HCT116 (cell line): ENCODE measurements around the gene IL20RA. TPM values are rescaled to one million over a fixed set of nuclear protein-coding genes. Genes with fewer than 3 reads are reported as not detected.

ENCODE experiments used
- ATAC-seq: fragments of 200-7000 bp; cut with Tn5 transposase; 2 replicates; pipeline ENCODE4 v1.9.1; 2020; ENCODE audit warnings: mild to moderate bottlenecking, moderate library complexity
- BruUV-seq: library from RNA; stranded (reverse); fragments of 400-500 nt; replicated peaks from 2 replicates; lab custom pipeline; 2021; lab: Mats Ljungman, UMichigan
- CTCF ChIA-PET: fragments of 300-600 bp; sonication (Branson Sonifier 250); formaldehyde crosslinking; loops from one replicate; lab custom pipeline; 2021; ENCODE audit warnings: antibody characterized with exemption; lab: Charles Lee
- POLR2A ChIA-PET: fragments of 300-600, 350-600 bp; sonication (Branson Sonifier 250); formaldehyde crosslinking; loops from one replicate; lab custom pipeline; 2021; ENCODE audit warnings: antibody characterized with exemption; lab: Charles Lee
- RAD21 ChIA-PET, 2 experiments: fragments of 300-600 bp; sonication (Branson Sonifier 250); formaldehyde crosslinking; loops; one replicate each; lab custom pipeline; 2023; ENCODE audit warnings: low total read pairs in 2 of 2; ENCODE audit not compliant: uncharacterized antibody in 2 of 2, unreplicated experiment in 2 of 2, low non-redundant PET in 1 of 2; lab: Charles Lee
- DNase-seq: peaks from one replicate; pipeline ENCODE4 v3.0.0-alpha.2; 2010; ENCODE audit warnings: low read depth, low spot score
- H2AFZ ChIP-seq: fragments of 200-600 bp; shearing (Covaris generic), sonication (generic); 2 replicates; pipeline ENCODE4 v1.6.1; 2017; ENCODE audit warnings: low read depth, mixed run types, mixed read lengths, antibody characterized with exemption, low read length; ENCODE audit not compliant: poor library complexity, severe bottlenecking
- H3K27ac ChIP-seq: 2 replicates; pipeline ENCODE4 v1.5.1; 2012; ENCODE audit warnings: low read depth, low read length
- H3K27me3 ChIP-seq: fragments of 200-600 bp; sonication (generic); 2 replicates; pipeline ENCODE4 v1.6.1; 2016; ENCODE audit warnings: mixed run types, low read length, mixed read lengths; ENCODE audit not compliant: insufficient read depth
- H3K36me3 ChIP-seq, 2 experiments: fragments of 200-500 bp in 1 of 2; fragments of 200-600 bp in 1 of 2; sonication (Bioruptor generic) in 1 of 2; sonication (generic) in 1 of 2; 2 replicates each; pipeline versions ENCODE4 v1.5.1 to v1.6.1; 2014 to 2016; ENCODE audit warnings: low read length in 2 of 2, inconsistent platforms in 1 of 2, mixed read lengths in 1 of 2, mixed run types in 1 of 2; ENCODE audit not compliant: insufficient read depth in 2 of 2, control insufficient read depth in 1 of 2
- H3K4me1 ChIP-seq, 2 experiments: fragments of 200-600 bp in 1 of 2; sonication (generic) in 1 of 2; 2 replicates each; pipeline versions ENCODE4 v1.5.1 to v1.6.1; 2012 to 2017; ENCODE audit warnings: low read length in 2 of 2, inconsistent platforms in 1 of 2, mild to moderate bottlenecking in 1 of 2, mixed read lengths in 1 of 2, mixed run types in 1 of 2, moderate library complexity in 1 of 2; ENCODE audit not compliant: insufficient read depth in 2 of 2, control insufficient read depth in 1 of 2
- H3K4me2 ChIP-seq: fragments of 200-600 bp; sonication (generic); 2 replicates; pipeline ENCODE4 v1.6.1; 2017; ENCODE audit warnings: mixed run types, low read length, mixed read lengths
- H3K4me3 ChIP-seq, 2 experiments: fragments of 200-600 bp in 1 of 2; sonication (generic) in 1 of 2; replicated peaks in 1 of 2; 2 replicates each; pipeline ENCODE4 v1.5.1; 2011 to 2016; ENCODE audit warnings: low read length in 2 of 2, control low read depth in 1 of 2, low read depth in 1 of 2, mild to moderate bottlenecking in 1 of 2, mixed read lengths in 1 of 2, mixed run types in 1 of 2
- H3K79me2 ChIP-seq: fragments of 200-600 bp; sonication (generic); 2 replicates; pipeline ENCODE4 v1.6.1; 2017; ENCODE audit warnings: mild to moderate bottlenecking, mixed run types, low read length, moderate library complexity, mixed read lengths; ENCODE audit not compliant: insufficient read depth
- H3K9ac ChIP-seq: fragments of 200-600 bp; sonication (generic); 2 replicates; pipeline ENCODE4 v1.6.1; 2016; ENCODE audit warnings: low read length, mixed read lengths
- H3K9me2 ChIP-seq: fragments of 200-600 bp; sonication (generic), shearing (Covaris generic); 2 replicates; pipeline ENCODE4 v1.6.1; 2017; ENCODE audit warnings: mixed run types, mild to moderate bottlenecking, moderate library complexity; ENCODE audit not compliant: insufficient read depth
- H3K9me3 ChIP-seq, 2 experiments: fragments of 200-500 bp in 1 of 2; fragments of 200-600 bp in 1 of 2; sonication (Bioruptor generic) in 1 of 2; sonication (generic) in 1 of 2; 2 replicates each; pipeline ENCODE4 v1.6.1; 2014 to 2017; ENCODE audit warnings: low read length in 2 of 2, mixed read lengths in 2 of 2, inconsistent platforms in 1 of 2, low read depth in 1 of 2, mild to moderate bottlenecking in 1 of 2, mixed run types in 1 of 2, moderate library complexity in 1 of 2; ENCODE audit not compliant: control insufficient read depth in 1 of 2, insufficient read depth in 1 of 2
- H4K20me1 ChIP-seq: fragments of 200-600 bp; sonication (generic), shearing (Covaris generic); 2 replicates; pipeline ENCODE4 v1.6.1; 2017; ENCODE audit warnings: mixed run types, mild to moderate bottlenecking, moderate library complexity; ENCODE audit not compliant: insufficient read depth
- EGR1 ChIP-seq: IDR thresholded peaks from 2 replicates; pipeline ENCODE4 v1.6.1; 2012; ENCODE audit warnings: low read depth
- EZH2 ChIP-seq: fragments of 200-600 bp; sonication (generic); IDR thresholded peaks from 2 replicates; pipeline ENCODE4 v1.6.1; 2017; ENCODE audit warnings: antibody characterized with exemption, mixed run types
- JUND ChIP-seq: IDR thresholded peaks from 2 replicates; pipeline ENCODE4 v1.6.1; 2012
- MAX ChIP-seq: IDR thresholded peaks from 2 replicates; pipeline ENCODE4 v1.6.1; 2012
- POLR2A ChIP-seq: IDR thresholded peaks from 2 replicates; pipeline ENCODE4 v1.7.0; 2011; ENCODE audit warnings: borderline replicate concordance; ENCODE audit not compliant: insufficient read depth, insufficient read length; ENCODE audit errors: extremely low read depth
- POLR2AphosphoS5 ChIP-seq: IDR thresholded peaks from 2 replicates; pipeline ENCODE4 v1.6.1; 2011; ENCODE audit warnings: mild to moderate bottlenecking, low read depth, low read length, moderate library complexity
- RAD21 ChIP-seq: IDR thresholded peaks from 2 replicates; pipeline ENCODE4 v1.6.1; 2012; ENCODE audit warnings: low read depth, mild to moderate bottlenecking
- REST ChIP-seq: IDR thresholded peaks from 2 replicates; pipeline ENCODE4 v1.6.1; 2012; ENCODE audit warnings: low read depth
- SIN3A ChIP-seq: IDR thresholded peaks from 2 replicates; pipeline ENCODE4 v1.6.1; 2012; ENCODE audit warnings: low read depth
- SP1 ChIP-seq: IDR thresholded peaks from 2 replicates; pipeline ENCODE4 v1.6.1; 2012; ENCODE audit warnings: low read depth
- SRF ChIP-seq: IDR thresholded peaks from 2 replicates; pipeline ENCODE4 v1.6.1; 2012; ENCODE audit warnings: low read depth
- ZBTB33 ChIP-seq: IDR thresholded peaks from 2 replicates; pipeline ENCODE4 v1.6.1; 2011; ENCODE audit warnings: mild to moderate bottlenecking, low read length, moderate library complexity; ENCODE audit not compliant: insufficient replicate concordance; ENCODE audit errors: extremely low read depth
- ZFX ChIP-seq: fragments of 450-650 bp; IDR thresholded peaks from 2 replicates; pipeline ENCODE4 v1.6.1; 2017
- ZNF274 ChIP-seq: fragments of 200-500 bp; sonication (Bioruptor generic); IDR thresholded peaks from 2 replicates; pipeline ENCODE4 v1.6.1; 2014; ENCODE audit warnings: mild to moderate bottlenecking, low read depth, low read length, inconsistent platforms
- intact Hi-C: fragments of 100-400 bp; cut with micrococcal nuclease; formaldehyde crosslinking; loops from 2 replicates; pipeline ENCODE4 v1.10.0; 2022
- total RNA-seq: library from RNA; stranded (reverse); gene quantifications from one replicate; pipeline ENCODE4 v1.2.1, GENCODE V29; 2021; ENCODE audit not compliant: unreplicated experiment

Gene IL20RA
- total RNA-seq, 1 experiment from 2014 or later, result 1.1 TPM

- TF ChIP-seq JUND, result no peak
- no peak for TF ChIP-seq SIN3A
- no peak for TF ChIP-seq POLR2A
- no peak for TF ChIP-seq SP1
- no peak for TF ChIP-seq EGR1
- TF ChIP-seq RAD21, result no peak
Observed at GRCh38 chr6:137067399-137067798, 22.6 kb upstream of the IL20RA start (continued).

- Histone ChIP-seq H3K4me3 (no peak overlapping the region), H3K9me3 (no peaks in the 10 kb centered on the region), H3K4me2 (no peak overlapping the region), H3K4me1 (peaks cover 0 to 12% of the 10 kb centered on the region in 2 experiments; a peak in 1 of 4 replicates), H3K27me3 (no peaks in the 10 kb centered on the region), H4K20me1 (no peaks in the 10 kb centered on the region), H3K27ac (no peak overlapping the region), H3K36me3 (no peaks in the 10 kb centered on the region), H3K9me2 (no peaks in the 10 kb centered on the region), H2AFZ (no peak overlapping the region), H3K9ac (no peak overlapping the region), H3K79me2 (no peaks in the 10 kb centered on the region)
- DNase-seq, result no peak
- ChIA-PET POLR2A (no interaction called here), CTCF (no interaction called here), RAD21 (no interaction called here)
- intact Hi-C loops, result no loop called here
- no peak for TF ChIP-seq ZNF274
- TF ChIP-seq POLR2AphosphoS5, result no peak
- no peak for TF ChIP-seq EZH2
- no peak for TF ChIP-seq ZFX
- no peak for TF ChIP-seq REST
- TF ChIP-seq MAX, result no peak
- no peak for TF ChIP-seq ZBTB33
- no peak for TF ChIP-seq SRF
- no TSS peak for BruUV-seq
- no peak for ATAC-seq
Observed at GRCh38 chr6:137058037-137058436, 13.3 kb upstream of the IL20RA start.
